ENCODE measurements around the gene ARHGAP45.

ARHGAP45 gene

DNA sequence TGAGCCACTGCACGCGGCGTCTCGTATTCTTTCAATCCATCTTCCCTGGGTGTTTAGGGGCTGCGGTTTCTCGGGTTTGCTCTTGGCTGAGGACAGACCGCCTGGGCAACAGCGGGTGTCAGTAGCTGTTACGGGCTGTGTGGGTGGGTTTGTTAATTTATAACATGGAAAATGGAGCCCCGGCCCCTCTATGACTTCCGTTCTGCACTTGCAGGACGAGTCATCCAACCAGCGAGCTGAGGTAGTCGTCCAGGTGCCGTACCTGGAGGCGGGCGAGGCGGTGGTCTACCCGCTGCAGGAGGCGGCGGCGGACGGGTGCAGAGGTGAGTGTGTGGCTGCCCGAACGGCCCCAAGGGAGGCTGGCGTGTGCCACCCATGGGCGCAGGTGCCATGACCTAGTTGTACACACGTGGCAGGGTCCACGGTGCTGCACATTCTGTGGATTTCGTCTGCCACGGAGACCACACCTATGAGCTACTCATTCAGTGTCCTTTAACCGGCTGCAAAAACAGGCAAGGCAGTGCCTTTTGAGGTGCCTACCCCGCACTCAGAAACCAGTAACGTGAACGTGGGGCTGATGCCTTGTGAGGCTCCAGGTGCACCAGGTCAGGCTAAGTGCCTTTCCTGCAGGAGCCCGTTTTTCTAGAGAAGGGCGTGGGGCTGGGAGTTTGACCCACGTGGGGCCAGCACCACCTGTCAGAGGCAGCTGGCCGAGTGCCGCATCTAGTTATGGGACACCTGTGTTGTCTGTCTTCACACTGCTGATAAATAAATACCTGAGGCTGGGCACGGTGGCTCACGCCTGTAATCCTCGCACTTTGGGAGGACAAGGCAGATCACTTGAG lies 17.3 kb downstream of the ARHGAP45 start:
- Histone ChIP-seq H3K27me3 (peaks cover 17% of the 10 kb centered on the region), H3K4me3 (ENCODE audit: low read depth, low read length) (no peak overlapping the region), H3K4me1 (peaks cover 4% of the 10 kb centered on the region; the same call in 1 of the 2 replicates), H3K36me3 (peaks cover 11% of the 10 kb centered on the region), H3K9me3 (no peaks in the 10 kb centered on the region)
- peak; percentile 8 for DNase-seq
- TF ChIP-seq, protein P1, sequence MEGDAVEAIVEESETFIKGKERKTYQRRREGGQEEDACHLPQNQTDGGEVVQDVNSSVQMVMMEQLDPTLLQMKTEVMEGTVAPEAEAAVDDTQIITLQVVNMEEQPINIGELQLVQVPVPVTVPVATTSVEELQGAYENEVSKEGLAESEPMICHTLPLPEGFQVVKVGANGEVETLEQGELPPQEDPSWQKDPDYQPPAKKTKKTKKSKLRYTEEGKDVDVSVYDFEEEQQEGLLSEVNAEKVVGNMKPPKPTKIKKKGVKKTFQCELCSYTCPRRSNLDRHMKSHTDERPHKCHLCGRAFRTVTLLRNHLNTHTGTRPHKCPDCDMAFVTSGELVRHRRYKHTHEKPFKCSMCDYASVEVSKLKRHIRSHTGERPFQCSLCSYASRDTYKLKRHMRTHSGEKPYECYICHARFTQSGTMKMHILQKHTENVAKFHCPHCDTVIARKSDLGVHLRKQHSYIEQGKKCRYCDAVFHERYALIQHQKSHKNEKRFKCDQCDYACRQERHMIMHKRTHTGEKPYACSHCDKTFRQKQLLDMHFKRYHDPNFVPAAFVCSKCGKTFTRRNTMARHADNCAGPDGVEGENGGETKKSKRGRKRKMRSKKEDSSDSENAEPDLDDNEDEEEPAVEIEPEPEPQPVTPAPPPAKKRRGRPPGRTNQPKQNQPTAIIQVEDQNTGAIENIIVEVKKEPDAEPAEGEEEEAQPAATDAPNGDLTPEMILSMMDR (IDR thresholded peaks at IDR 0.05; ENCODE audit: low read depth, low read length), result no peak

DNA sequence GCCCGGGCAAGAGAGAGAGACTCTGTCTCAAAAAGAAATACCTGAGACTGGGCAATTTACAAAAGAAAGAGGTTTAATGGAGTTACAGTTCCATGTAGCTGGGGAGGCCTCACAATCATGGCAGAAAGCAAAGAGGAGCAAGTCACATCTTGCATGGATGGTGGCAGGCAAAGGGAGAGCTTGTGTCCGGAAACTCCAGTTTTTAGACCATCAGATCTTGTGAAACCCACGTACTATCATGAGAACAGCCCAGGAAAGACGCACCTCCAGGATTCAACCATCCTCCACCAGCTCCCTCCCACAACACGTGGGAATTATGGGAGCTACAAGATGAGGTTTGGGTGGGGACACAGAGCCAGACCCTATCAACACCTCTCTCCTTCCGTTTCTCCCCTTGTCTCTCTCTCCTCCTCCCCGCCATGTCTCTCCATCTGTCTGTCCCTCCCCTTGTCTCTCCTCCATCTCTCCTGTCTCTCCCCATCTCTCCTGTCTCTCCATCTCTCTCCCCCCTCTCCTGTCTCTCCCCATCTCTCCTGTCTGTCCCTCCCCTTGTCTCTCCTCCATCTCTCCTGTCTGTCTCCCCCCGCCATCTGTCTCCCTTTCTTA lies 18.2 kb downstream of the ARHGAP45 start:
- peaks cover 16% of the 10 kb centered on the region for H3K36me3 ChIP-seq
- no peak overlapping the region for H3K4me3 ChIP-seq (ENCODE audit: low read depth, low read length)
- H3K4me1 ChIP-seq, result peaks cover 4% of the 10 kb centered on the region; the same call in 1 of the 2 replicates
- TF ChIP-seq, protein P1 (IDR thresholded peaks at IDR 0.05; ENCODE audit: low read depth, low read length), result no peak
- H3K27me3 ChIP-seq, result peaks cover 17% of the 10 kb centered on the region
- H3K9me3 ChIP-seq, result no peaks in the 10 kb centered on the region
- DNase-seq, result no peak

- peaks cover 20% of the 10 kb centered on the region for H3K36me3 ChIP-seq
- no peaks in the 10 kb centered on the region for H3K9me3 ChIP-seq
- H3K4me1 ChIP-seq, result peaks cover 4% of the 10 kb centered on the region; the same call in 1 of the 2 replicates
- H3K4me3 ChIP-seq (ENCODE audit: low read depth, low read length), result no peak overlapping the region
- peaks cover 17% of the 10 kb centered on the region for H3K27me3 ChIP-seq
- DNase-seq, result no peak
- TF ChIP-seq, protein P1 (IDR thresholded peaks at IDR 0.05; ENCODE audit: low read depth, low read length), result no peak
These were observed 18.9 kb downstream of the ARHGAP45 start for GRCh38 chr19:1085676-1086442.

GRCh38 chr19:1086613-1087012 lies 19.6 kb downstream of the ARHGAP45 start:
- TF ChIP-seq, protein P1 (IDR thresholded peaks at IDR 0.05; ENCODE audit: low read depth, low read length), result no peak
- Histone ChIP-seq H3K4me3 (ENCODE audit: low read depth, low read length) (no peak overlapping the region), H3K27me3 (peaks cover 17% of the 10 kb centered on the region), H3K36me3 (peaks cover 26% of the 10 kb centered on the region), H3K9me3 (no peaks in the 10 kb centered on the region), H3K4me1 (peaks cover 4% of the 10 kb centered on the region; the same call in 1 of the 2 replicates)
- DNase-seq, result no peak

- H3K9me3 ChIP-seq, result no peaks in the 10 kb centered on the region
- DNase-seq, result no peak
- H3K4me1 ChIP-seq, result peaks cover 3% of the 10 kb centered on the region; the same call in 1 of the 2 replicates
- TF ChIP-seq, protein P1 (IDR thresholded peaks at IDR 0.05; ENCODE audit: low read depth, low read length), result no peak
- H3K4me3 ChIP-seq (ENCODE audit: low read depth, low read length), result no peak overlapping the region
- peaks cover 17% of the 10 kb centered on the region for H3K27me3 ChIP-seq
- H3K36me3 ChIP-seq, result peaks cover 37% of the 10 kb centered on the region
These were observed 20.9 kb downstream of the ARHGAP45 start for GRCh38 chr19:1087813-1088415.

Data from BE2C (cell line).